Esophagus squamous epithelium (tissue), 5 donors: ENCODE results near the gene GNAT2. TPM values are rescaled to one million over a fixed set of nuclear protein-coding genes. Genes with fewer than 3 reads are reported as not detected.

Experiments used
- DNase-seq: peaks from one replicate; lab custom pipeline; 2025; lab: John Stamatoyannopoulos, UW
- H3K27ac ChIP-seq, 4 donors: fragments of 200-600 bp; sonication (generic); one replicate each; pipeline ENCODE4 v1.5.1; 2016 to 2019; ENCODE audit warnings: mild to moderate bottlenecking in 1 of 4
- H3K27me3 ChIP-seq, 4 donors: fragments of 200-600 bp; sonication (generic); 1 replicate in 3 of 4; 2 replicates in 1 of 4; pipeline versions ENCODE4 v1.5.1 to v1.6.0; 2017 to 2021; ENCODE audit warnings: antibody characterized with exemption in 1 of 4
- H3K36me3 ChIP-seq, 3 donors: fragments of 200-600 bp; sonication (generic); one replicate each; pipeline ENCODE4 v1.5.1; 2016 to 2019
- H3K4me1 ChIP-seq, 3 donors: fragments of 200-600 bp; sonication (generic); one replicate each; pipeline ENCODE4 v1.5.1; 2017 to 2019
- H3K4me3 ChIP-seq, 4 donors: fragments of 200-600 bp; sonication (generic); 1 replicate in 3 of 4; 2 replicates in 1 of 4; pipeline ENCODE4 v1.5.1; 2016 to 2019; ENCODE audit warnings: mild to moderate bottlenecking in 2 of 4, moderate library complexity in 1 of 4
- H3K9me3 ChIP-seq, 3 donors: fragments of 200-600 bp; sonication (generic); one replicate each; pipeline ENCODE4 v1.5.1; 2016 to 2019
- CTCF ChIP-seq, 6 experiments: fragments of 450-650 bp in 4 of 6; fragments of 200-600 bp in 2 of 6; sonication (generic) in 2 of 6; IDR thresholded peaks; one replicate each; pipeline ENCODE4 v1.5.1; 2016 to 2019; ENCODE audit warnings: antibody characterized with exemption in 6 of 6, mild to moderate bottlenecking in 4 of 6, moderate library complexity in 4 of 6
- POLR2A ChIP-seq, 4 donors: fragments of 450-650 bp; IDR thresholded peaks; one replicate each; pipeline ENCODE4 v1.6.1; 2017; ENCODE audit warnings: antibody characterized with exemption in 4 of 4, mild to moderate bottlenecking in 4 of 4, moderate library complexity in 3 of 4
- WGBS, 2 donors: methylation state at CpG; one replicate each; pipeline ENCODE4 v1.1.5; 2018; 5-methylcytosine and 5-hydroxymethylcytosine counted together
- intact Hi-C: fragments of 100-400 bp; cut with DNase I; formaldehyde crosslinking; loops from one replicate; pipeline ENCODE4 v1.15.0; 2022
- total RNA-seq, 4 donors: library from RNA; depleted of rRNA; stranded (reverse); fragments of >200 nt; gene quantifications; one replicate each; pipeline ENCODE4 v1.1.0, GENCODE V29; 2016
- donor health status: DM: yes; HTN: yes; CAD: no.

Gene GNAT2
- total RNA-seq, 4 donors from 2014 or later: not detected

DNA sequence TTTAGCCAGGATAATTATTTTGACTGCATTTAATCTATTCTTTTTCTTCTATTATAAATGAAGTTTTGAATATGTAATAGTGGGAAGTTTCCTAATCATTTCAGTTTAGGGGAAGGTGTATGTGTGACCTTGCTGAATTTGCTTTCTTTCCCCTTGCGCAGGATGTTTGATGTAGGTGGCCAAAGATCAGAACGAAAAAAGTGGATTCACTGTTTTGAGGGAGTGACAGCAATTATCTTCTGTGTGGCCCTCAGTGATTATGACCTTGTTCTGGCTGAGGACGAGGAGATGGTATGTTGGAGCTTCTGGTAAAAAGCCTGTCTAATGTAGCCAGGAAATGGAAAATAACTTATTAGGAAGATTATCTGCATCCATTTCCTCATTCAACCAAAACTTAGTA lies 33.4 kb downstream of the GNAT2 start:
- Histone ChIP-seq H3K4me1 (no peaks in the 10 kb centered on the region), H3K4me3 (no peak overlapping the region), H3K27me3 (no peaks in the 10 kb centered on the region), H3K27ac (no peak overlapping the region), H3K9me3 (no peaks in the 10 kb centered on the region), H3K36me3 (peaks cover 6 to 100% (median 19%) of the 10 kb centered on the region in 3 donors)
- intact Hi-C loops: no loop called here
- DNase-seq: no peak
- WGBS, 2 donors: 78 to 93% methylated on average over 3 of the region's 3 CpGs
- TF ChIP-seq POLR2A (IDR thresholded peaks at IDR 0.05) (no peak), CTCF (IDR thresholded peaks at IDR 0.05) (no peak)

GRCh38 chr1:109584766-109585165 lies 34.6 kb downstream of the GNAT2 start:
- Histone ChIP-seq H3K4me3 (no peak overlapping the region), H3K9me3 (no peaks in the 10 kb centered on the region), H3K27me3 (no peaks in the 10 kb centered on the region), H3K4me1 (no peaks in the 10 kb centered on the region), H3K36me3 (peaks cover 6 to 100% (median 14%) of the 10 kb centered on the region in 3 donors), H3K27ac (no peak overlapping the region)
- intact Hi-C loops: no loop called here
- TF ChIP-seq POLR2A (IDR thresholded peaks at IDR 0.05): no peak
- TF ChIP-seq CTCF (IDR thresholded peaks at IDR 0.05): no peak
- DNase-seq: no peak
- 61 to 88% methylated on average over 1 of the region's 1 CpG for WGBS, 2 donors

GRCh38 chr1:109582021-109582420 lies 37.4 kb downstream of the GNAT2 start:
- intact Hi-C loops: no loop called here
- Histone ChIP-seq H3K27ac (no peak overlapping the region), H3K4me1 (peaks cover 0 to 13% (median 0%) of the 10 kb centered on the region in 3 donors), H3K4me3 (no peak overlapping the region), H3K27me3 (no peaks in the 10 kb centered on the region), H3K36me3 (peaks cover 3 to 100% (median 12%) of the 10 kb centered on the region in 3 donors), H3K9me3 (no peaks in the 10 kb centered on the region)
- WGBS, 2 donors: 90 to 93% methylated on average over 2 of the region's 2 CpGs
- no peak for DNase-seq
- TF ChIP-seq POLR2A (IDR thresholded peaks at IDR 0.05) (no peak), CTCF (IDR thresholded peaks at IDR 0.05) (no peak)

GRCh38 chr1:109579491-109579890 lies 39.9 kb downstream of the GNAT2 start:
- H3K4me1 ChIP-seq: peaks cover 0 to 13% (median 0%) of the 10 kb centered on the region in 3 donors
- no peak overlapping the region for H3K4me3 ChIP-seq
- intact Hi-C loops: no loop called here
- WGBS, 2 donors: 62 to 75% methylated on average over 1 of the region's 1 CpG
- peaks cover 0 to 99% (median 12%) of the 10 kb centered on the region in 3 donors for H3K36me3 ChIP-seq
- H3K9me3 ChIP-seq: no peaks in the 10 kb centered on the region
- no peaks in the 10 kb centered on the region for H3K27me3 ChIP-seq
- no peak overlapping the region for H3K27ac ChIP-seq
- TF ChIP-seq CTCF (IDR thresholded peaks at IDR 0.05) (no peak), POLR2A (IDR thresholded peaks at IDR 0.05) (no peak)
- no peak for DNase-seq

GRCh38 chr1:109578947-109579443 lies 40.4 kb downstream of the GNAT2 start:
- no peak for DNase-seq
- no peaks in the 10 kb centered on the region for H3K27me3 ChIP-seq
- whole genome bisulfite sequencing, 2 donors: 79 to 92% methylated on average over 3 of the region's 3 CpGs
- no peaks in the 10 kb centered on the region for H3K9me3 ChIP-seq
- H3K4me1 ChIP-seq: peaks cover 0 to 13% (median 0%) of the 10 kb centered on the region in 3 donors
- intact Hi-C loops: no loop called here
- no peak for TF ChIP-seq CTCF (IDR thresholded peaks at IDR 0.05)
- TF ChIP-seq POLR2A (IDR thresholded peaks at IDR 0.05): no peak
- peaks cover 0 to 99% (median 12%) of the 10 kb centered on the region in 3 donors for H3K36me3 ChIP-seq
- H3K27ac ChIP-seq: peak overlapping the region in 1 of 4 donors; percentile 16
- H3K4me3 ChIP-seq: no peak overlapping the region
